Psoas muscle (tissue), 8 donors: ENCODE measurements around the gene ERMN. TPM values are rescaled to one million over a fixed set of nuclear protein-coding genes. Genes with fewer than 3 reads are reported as not detected.

Experiments used
- ATAC-seq, 4 donors: fragments of 200-7000 bp; cut with Tn5 transposase; one replicate each; pipeline ENCODE4 v1.9.1; 2020; ENCODE audit warnings: moderate library complexity in 3 of 4, mild to moderate bottlenecking in 2 of 4
- DNase-seq, 2 donors: peaks; one replicate each; pipeline ENCODE4 v3.0.0-alpha.2; 2020
- H3K27ac ChIP-seq: fragments of 200-600 bp; one replicate; pipeline ENCODE4 v1.8.0; 2022
- H3K27me3 ChIP-seq, 3 donors: fragments of 200-600 bp in 1 of 3; one replicate each; pipeline versions ENCODE4 v1.6.1 to v1.8.0; 2013 to 2022; ENCODE audit warnings: low read length in 2 of 3, mild to moderate bottlenecking in 2 of 3, moderate library complexity in 1 of 3; ENCODE audit not compliant: insufficient read depth in 3 of 3
- H3K36me3 ChIP-seq, 2 donors: fragments of 200-600 bp in 1 of 2; one replicate each; pipeline versions ENCODE4 v1.6.1 to v1.8.0; 2013 to 2022; ENCODE audit warnings: low read depth in 1 of 2, mild to moderate bottlenecking in 1 of 2, moderate library complexity in 1 of 2; ENCODE audit not compliant: insufficient read depth in 1 of 2
- H3K4me1 ChIP-seq: fragments of 200-600 bp; one replicate; pipeline ENCODE4 v1.8.0; 2022
- H3K4me3 ChIP-seq: fragments of 200-600 bp; one replicate; pipeline ENCODE4 v1.8.0; 2022; ENCODE audit warnings: mild to moderate bottlenecking
- H3K9me3 ChIP-seq: fragments of 200-600 bp; one replicate; pipeline ENCODE4 v1.8.0; 2022
- WGBS, 3 donors: extraction: QIAGEN DNeasy Blood & Tissue Kit; methylation state at CpG; one replicate each; pipeline versions ENCODE4 v1.1.6 to v1.1.7; 2013; 5-methylcytosine and 5-hydroxymethylcytosine counted together
- intact Hi-C, 2 donors: fragments of 100-400 bp; cut with DNase I; formaldehyde crosslinking; loops; one replicate each; pipeline versions ENCODE4 v1.11.0 to v1.14.2; 2022
- polyA plus RNA-seq, 3 donors: library from polyadenylated mRNA; stranded (reverse); fragments of 200-250 nt; gene quantifications; one replicate each; pipeline ENCODE4 v1.2.3, GENCODE V29; 2013
- total RNA-seq, 4 donors: library from RNA; stranded (reverse); fragmentation: NEBNext Ultra II Directional in 2 of 4; extraction: Animal tissue kit (Norgen Biotek cat#: 25700) in 2 of 4; gene quantifications; one replicate each; pipeline versions ENCODE4 v1.2.1 to v1.2.4, GENCODE V29; 2021 to 2023
- TF ChIP-seq, protein P1 (sequence below): fragments of 200-600 bp; IDR thresholded peaks from one replicate; pipeline ENCODE4 v1.8.0; 2022; ENCODE audit warnings: antibody characterized with exemption
- donor health status: healthy with polysubstance abuse.
- donor health status: DM: no; HTN: no; CAD: no; lungs with moderate emphysema.
- donor health status: Bipolar disorder and iron deficiency.
- donor health status: healthy.
- donor health status: DM: yes; HTN: yes; CAD: no.
- donor health status: DM: no; HTN: no; CAD: no.
- donor health status: DM: no; HTN: no; CAD: no.
- donor health status: DM: yes; HTN: yes; CAD: no.

ERMN gene
- total and polyA plus RNA-seq, 7 donors: 0.05 to 0.08 TPM; not detected in 5

DNA sequence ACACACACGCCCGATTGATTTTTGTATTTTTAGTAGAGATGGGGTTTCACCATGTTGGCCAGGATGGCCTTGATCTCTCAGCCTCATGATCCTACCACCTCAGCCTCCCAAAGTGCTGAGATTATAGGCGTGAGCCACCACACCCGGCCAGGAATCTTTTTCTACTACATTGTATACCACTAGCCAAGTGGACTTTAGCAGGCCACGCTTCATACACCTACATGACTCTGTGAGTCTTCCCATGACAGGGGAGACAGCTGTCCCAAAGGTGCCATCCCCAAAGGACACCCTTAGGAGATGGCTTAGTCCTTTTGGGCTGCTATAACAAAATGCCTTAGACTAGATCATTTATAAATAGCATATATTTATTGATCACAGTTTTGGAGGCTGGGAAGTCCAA is 32.8 kb downstream of the ERMN start:
- TF ChIP-seq, protein P1, sequence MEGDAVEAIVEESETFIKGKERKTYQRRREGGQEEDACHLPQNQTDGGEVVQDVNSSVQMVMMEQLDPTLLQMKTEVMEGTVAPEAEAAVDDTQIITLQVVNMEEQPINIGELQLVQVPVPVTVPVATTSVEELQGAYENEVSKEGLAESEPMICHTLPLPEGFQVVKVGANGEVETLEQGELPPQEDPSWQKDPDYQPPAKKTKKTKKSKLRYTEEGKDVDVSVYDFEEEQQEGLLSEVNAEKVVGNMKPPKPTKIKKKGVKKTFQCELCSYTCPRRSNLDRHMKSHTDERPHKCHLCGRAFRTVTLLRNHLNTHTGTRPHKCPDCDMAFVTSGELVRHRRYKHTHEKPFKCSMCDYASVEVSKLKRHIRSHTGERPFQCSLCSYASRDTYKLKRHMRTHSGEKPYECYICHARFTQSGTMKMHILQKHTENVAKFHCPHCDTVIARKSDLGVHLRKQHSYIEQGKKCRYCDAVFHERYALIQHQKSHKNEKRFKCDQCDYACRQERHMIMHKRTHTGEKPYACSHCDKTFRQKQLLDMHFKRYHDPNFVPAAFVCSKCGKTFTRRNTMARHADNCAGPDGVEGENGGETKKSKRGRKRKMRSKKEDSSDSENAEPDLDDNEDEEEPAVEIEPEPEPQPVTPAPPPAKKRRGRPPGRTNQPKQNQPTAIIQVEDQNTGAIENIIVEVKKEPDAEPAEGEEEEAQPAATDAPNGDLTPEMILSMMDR: no peak
- intact Hi-C loops: no loop called here
- no peak for ATAC-seq
- Histone ChIP-seq H3K27ac (no peak overlapping the region), H3K4me1 (no peaks in the 10 kb centered on the region), H3K36me3 (no peaks in the 10 kb centered on the region), H3K9me3 (no peaks in the 10 kb centered on the region), H3K27me3 (no peaks in the 10 kb centered on the region), H3K4me3 (no peak overlapping the region)
- no peak for DNase-seq
- 84 to 91% (median 88%) methylated on average over 5 of the region's 5 CpGs for WGBS, 3 donors

DNA sequence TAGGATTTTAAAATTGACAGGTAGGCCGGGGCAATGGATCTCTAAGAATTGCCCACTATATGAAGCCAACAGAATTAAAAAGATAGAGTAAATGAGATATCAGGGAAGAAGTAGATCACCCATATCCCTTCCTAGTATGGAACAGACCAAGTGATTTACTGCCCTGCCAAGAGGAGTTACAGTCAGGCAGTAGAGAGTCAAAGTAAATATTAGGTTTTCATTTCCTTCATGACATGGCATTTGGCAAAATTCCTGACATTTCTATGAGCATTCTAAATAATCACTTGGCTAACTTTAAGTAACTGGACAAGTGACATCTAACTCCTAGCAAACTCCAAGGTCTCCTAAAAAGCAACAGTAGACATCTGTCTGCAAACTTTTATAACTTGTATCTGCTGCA is 34.6 kb downstream of the ERMN start:
- Histone ChIP-seq H3K27me3 (no peaks in the 10 kb centered on the region), H3K36me3 (no peaks in the 10 kb centered on the region), H3K9me3 (no peaks in the 10 kb centered on the region), H3K27ac (no peak overlapping the region), H3K4me1 (no peaks in the 10 kb centered on the region), H3K4me3 (no peak overlapping the region)
- no peak for ATAC-seq
- 93 to 94% (median 94%) methylated on average over 1 of the region's 1 CpG for WGBS, 3 donors
- intact Hi-C loops: no loop called here
- no peak for DNase-seq
- TF ChIP-seq, protein P1: no peak

DNA sequence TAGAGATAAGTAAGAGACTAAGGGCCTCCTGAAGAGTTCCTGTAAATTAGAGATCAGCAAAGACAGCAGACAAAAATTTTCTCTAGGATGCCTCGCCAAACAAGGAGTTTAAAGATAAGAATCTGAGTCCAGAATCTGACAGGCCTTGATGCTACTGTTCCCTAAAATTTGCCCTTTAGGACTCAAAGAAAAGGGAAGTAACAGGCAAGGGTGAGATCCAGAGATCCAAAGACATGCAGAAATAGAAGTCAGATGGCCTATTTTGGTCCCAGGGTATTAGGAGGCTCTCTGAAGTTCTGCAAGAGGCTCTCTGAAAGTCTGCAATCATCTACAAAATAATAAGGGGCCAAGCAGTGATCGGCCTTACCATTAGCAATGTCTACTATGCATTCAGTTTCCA is 35.1 kb downstream of the ERMN start:
- DNase-seq: no peak
- no peak for ATAC-seq
- Histone ChIP-seq H3K36me3 (no peaks in the 10 kb centered on the region), H3K27ac (no peak overlapping the region), H3K4me1 (no peaks in the 10 kb centered on the region), H3K9me3 (no peaks in the 10 kb centered on the region), H3K27me3 (no peaks in the 10 kb centered on the region), H3K4me3 (no peak overlapping the region)
- 91 to 97% (median 95%) methylated on average over 2 of the region's 2 CpGs for WGBS, 3 donors
- intact Hi-C loops: no loop called here
- TF ChIP-seq, protein P1: no peak

DNA sequence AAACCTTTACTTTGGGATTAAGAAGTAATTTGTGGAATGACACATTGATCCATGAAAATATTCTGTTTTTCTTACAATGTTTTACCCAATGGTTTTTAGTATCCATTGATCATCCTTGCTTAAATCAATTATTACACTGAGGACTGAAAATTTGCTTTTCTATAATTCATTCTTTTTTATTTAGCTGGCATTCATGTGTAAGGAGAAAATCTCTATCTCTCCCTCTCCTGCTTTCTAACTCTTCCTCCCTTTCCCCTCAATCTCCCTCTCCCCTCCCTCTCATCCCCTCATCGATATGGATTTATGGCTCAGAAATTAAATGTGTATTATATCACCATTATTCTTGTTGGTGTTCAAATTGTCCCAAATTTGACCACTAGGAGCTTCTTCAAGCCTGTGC is 38.5 kb downstream of the ERMN start:
- intact Hi-C loops: no loop called here
- TF ChIP-seq, protein P1: no peak
- H3K36me3 ChIP-seq: no peaks in the 10 kb centered on the region
- DNase-seq (no peak), ATAC-seq (no peak)
- 90 to 100% (median 96%) methylated on average over 1 of the region's 1 CpG for WGBS, 3 donors
- peaks cover 0 to 5% (median 0%) of the 10 kb centered on the region in 3 donors for H3K27me3 ChIP-seq
- no peak overlapping the region for H3K27ac ChIP-seq
- H3K4me1 ChIP-seq: no peaks in the 10 kb centered on the region
- no peaks in the 10 kb centered on the region for H3K9me3 ChIP-seq
- no peak overlapping the region for H3K4me3 ChIP-seq

DNA sequence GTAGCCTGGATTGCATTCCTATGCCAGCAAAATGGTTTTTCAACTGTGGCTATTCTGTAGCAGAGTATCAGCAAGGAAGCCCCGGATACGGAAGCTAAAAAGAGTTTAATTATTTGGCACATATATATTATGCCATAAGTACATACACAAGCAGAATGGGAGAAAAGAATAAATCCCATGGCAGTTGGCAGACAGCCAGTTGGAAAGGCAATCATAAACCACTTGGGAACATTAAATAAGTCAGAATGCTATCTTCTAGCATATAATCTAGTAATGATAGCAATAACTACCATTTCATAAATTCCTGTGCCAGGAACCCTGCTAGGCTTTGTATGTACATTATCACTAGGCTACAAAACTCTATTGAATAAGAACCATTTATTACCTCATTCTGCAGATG is 42.2 kb downstream of the ERMN start:
- Histone ChIP-seq H3K36me3 (no peaks in the 10 kb centered on the region), H3K27ac (no peak overlapping the region), H3K4me1 (no peaks in the 10 kb centered on the region), H3K4me3 (no peak overlapping the region), H3K27me3 (peaks cover 0 to 9% (median 0%) of the 10 kb centered on the region in 3 donors), H3K9me3 (no peaks in the 10 kb centered on the region)
- WGBS, 3 donors: 46 to 69% (median 49%) methylated on average over 2 of the region's 2 CpGs
- intact Hi-C loops: no loop called here
- TF ChIP-seq, protein P1: no peak
- DNase-seq (no peak), ATAC-seq (no peak)
